SIG-M5 (cell line): ENCODE results near the gene CACNG4.

Source experiments
- DNase-seq: peaks from one replicate; lab custom pipeline; 2025; lab: John Stamatoyannopoulos, UW

Gene CACNG4

GRCh38 chr17:67066717-67067116 lies 102.2 kb downstream of the CACNG4 start:
- no peak for DNase-seq

GRCh38 chr17:67067571-67068482 lies 103.3 kb downstream of the CACNG4 start:
- no peak for DNase-seq

GRCh38 chr17:67068999-67069398 lies 104.5 kb downstream of the CACNG4 start:
- no peak for DNase-seq

- DNase-seq: no peak
Measured at GRCh38 chr17:67069603-67070136, 105.2 kb downstream of the CACNG4 start.

GRCh38 chr17:67071595-67071994 lies 107.1 kb downstream of the CACNG4 start:
- DNase-seq: no peak

- no peak for DNase-seq
Measured at GRCh38 chr17:67072885-67073284, 108.4 kb downstream of the CACNG4 start.

GRCh38 chr17:67074781-67075180 lies 110.3 kb downstream of the CACNG4 start:
- no peak for DNase-seq

GRCh38 chr17:67076290-67076689 lies 111.8 kb downstream of the CACNG4 start:
- no peak for DNase-seq

GRCh38 chr17:67078292-67078691 lies 113.8 kb downstream of the CACNG4 start:
- DNase-seq: no peak

GRCh38 chr17:67079491-67079890 lies 115.0 kb downstream of the CACNG4 start:
- DNase-seq: no peak

GRCh38 chr17:67080804-67081203 lies 116.3 kb downstream of the CACNG4 start:
- no peak for DNase-seq

- DNase-seq: no peak
Measured at GRCh38 chr17:67082107-67082506, 117.6 kb downstream of the CACNG4 start.
